G401 (cell line): ENCODE results near the gene IL12B. TPM values are rescaled to one million over a fixed set of nuclear protein-coding genes. Genes with fewer than 3 reads are reported as not detected.
"Not testable (repeated sequence)": the region's sequence is repeated elsewhere in the genome, so short reads cannot be mapped to it uniquely, and the experiment has no call there.

ENCODE experiments used
- DNase-seq: peaks from one replicate; pipeline ENCODE4 v3.0.0-alpha.2; 2015; ENCODE audit warnings: low spot score
- in situ Hi-C: cut with HindIII; loops from 2 replicates; pipeline ENCODE4 v1.10.0; 2016; ENCODE audit warnings: low sequenced_read_pairs, mixed read lengths
- total RNA-seq: library from RNA; depleted of rRNA; stranded (reverse); fragments of >200 nt; shearing (Covaris generic); gene quantifications from 2 replicates; pipeline ENCODE4 v1.2.3, GENCODE V29; 2014; rRNA removed

IL12B gene
- total RNA-seq, 1 experiment from 2014 or later = not detected

DNA sequence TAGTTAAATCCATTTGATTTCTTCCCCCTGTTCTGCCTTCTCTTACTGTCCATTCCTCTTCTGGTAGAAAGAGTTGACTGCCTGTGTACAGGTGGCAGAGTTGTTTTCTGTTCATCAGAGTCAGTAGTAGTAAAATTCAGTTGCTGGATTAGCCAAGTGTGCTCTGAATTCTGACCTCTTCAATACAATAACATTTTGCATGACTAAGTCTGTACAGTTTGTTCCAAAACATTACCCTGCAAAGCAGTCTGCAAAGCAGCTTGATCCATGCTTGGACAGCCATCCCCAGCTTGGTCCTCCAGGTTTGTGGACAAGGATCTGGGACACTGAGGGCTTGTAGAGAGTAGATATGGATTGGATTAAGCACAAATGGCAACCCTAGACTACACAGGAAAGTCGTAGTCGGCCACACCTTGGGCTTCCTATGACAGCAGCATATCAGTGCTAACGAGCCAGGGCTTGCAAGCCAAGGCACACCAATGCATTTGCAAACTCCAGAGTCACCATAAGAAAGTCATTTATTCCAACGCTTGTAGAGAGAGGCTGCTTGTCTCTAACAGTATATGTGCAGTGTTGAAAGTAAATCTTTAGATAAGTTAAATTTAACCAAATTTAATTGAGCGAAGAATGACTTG lies 25.2 kb downstream of the IL12B start:
- DNase-seq = no peak
- in situ Hi-C loops = no loop called here

DNA sequence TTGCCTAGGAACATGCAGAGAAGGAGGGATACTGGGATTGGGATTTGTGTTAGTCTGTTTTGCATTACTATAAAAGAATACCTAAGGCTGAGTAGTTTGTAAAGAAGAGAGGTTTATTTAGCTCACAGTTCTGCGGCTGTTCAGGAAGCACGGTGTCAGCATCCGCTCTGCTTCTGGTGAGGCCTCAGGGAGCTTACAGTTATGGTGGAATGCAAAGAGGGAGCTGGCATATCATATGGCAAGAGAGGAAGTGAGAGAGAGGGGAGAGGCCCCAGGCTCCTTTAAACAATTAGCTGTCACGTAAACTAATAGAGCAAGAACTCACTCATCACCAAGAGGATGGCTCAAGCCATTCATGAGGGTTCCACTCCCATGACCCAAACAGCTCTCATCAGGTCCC lies 27.0 kb downstream of the IL12B start:
- DNase-seq = no peak
- in situ Hi-C loops = no loop called here

DNA sequence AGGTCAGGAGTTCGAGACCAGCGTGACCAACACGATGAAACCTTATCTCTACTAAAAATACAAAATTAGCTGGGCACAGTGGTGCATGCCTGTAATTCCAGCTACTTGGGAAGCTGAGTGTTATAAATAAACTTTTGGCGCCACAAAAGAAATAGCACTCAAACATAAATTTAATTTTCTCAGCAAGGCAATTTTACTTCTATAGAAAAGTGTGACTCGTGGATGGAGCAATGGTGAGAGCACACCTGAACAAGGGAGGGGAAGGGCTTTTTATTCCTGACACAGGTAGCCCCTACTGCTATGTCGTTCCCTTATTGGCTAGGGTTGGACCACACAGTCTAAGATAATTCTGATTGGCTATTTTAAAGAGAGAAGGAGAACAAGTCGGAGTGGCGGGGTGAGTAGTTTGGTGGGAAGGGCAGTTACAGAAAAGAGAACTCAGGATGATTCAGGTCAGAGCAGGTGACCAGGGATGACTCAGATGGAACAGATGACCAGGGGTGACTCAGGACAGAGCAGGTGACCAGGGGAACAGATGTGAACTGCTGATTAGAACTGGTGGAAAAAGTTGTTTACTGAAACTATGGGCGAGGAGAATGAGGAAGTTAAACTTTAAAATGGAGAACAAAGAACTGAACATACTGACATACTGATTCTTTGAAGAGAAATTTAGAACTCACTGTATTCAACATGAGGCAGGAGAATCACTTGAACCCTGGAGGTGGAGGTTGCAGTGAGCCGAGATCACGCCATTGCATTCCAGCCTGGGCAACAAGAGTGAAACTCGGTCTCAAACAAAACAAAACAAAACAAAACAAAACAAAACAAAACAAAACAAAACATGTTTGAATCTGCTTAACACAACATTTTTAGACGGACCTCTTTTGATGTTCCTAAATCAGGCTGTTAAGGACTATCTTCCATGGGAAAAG lies 28.1 kb downstream of the IL12B start:
- in situ Hi-C loops, DNase-seq: not testable (repeated sequence)

DNA sequence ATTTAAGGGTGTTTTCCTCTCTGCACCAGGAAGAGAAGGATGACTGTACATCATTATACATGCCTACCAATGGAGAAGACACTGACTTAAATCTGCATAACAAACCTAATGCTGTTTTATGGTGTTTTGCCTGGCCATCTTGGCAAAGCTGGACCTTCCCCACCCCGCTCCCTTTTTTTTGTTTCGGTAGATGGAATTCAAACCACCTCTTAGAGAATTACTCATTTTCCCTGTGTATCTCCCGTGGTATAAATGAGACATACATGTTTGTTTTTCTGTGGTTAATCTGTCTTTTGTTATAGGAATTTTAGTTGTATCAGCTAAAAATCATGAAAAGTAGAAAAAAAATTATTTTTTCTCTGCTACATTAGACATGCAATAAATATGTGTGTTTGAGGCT lies 28.8 kb downstream of the IL12B start:
- DNase-seq = no peak
- in situ Hi-C loops = no loop called here

DNA sequence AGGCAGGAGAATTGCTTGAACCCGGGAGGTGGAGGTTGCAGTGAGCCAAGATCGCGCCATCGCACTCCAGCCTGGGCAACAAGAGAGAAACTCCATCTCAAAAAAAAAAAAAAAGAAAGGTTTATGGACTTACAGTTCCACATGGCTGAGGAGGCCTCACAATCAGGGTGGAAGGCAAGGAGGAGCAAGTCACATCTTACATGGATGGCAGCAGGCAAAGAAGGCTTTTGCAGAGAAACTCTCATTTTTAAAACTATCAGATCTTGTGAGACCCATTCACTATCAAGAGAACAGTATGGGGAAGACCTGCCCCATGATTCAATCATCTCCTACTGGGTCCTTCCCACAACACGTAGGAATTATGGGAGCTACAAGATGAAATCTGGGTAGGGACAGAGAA lies 33.0 kb downstream of the IL12B start:
- in situ Hi-C loops, DNase-seq: not testable (repeated sequence)

DNA sequence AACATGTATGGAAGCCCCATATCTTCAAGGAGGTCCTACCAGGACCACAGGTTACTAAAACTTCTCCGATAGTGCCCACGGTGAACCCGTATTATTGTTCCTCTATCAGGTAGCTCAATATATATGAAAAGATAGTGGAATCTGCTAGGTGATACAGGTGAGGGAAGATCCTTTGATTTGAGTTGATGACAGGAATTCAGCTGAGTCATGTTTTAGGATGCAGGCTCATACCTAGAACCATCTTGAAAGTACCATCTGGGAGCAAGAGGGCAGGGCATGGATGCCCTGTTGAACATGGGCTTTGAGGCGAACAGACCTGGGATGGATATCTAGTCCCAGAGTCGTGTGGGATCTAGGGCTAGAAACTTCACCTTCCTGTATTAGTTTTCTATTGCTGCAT lies 35.4 kb downstream of the IL12B start:
- no peak for DNase-seq
- in situ Hi-C loops = no loop called here

DNA sequence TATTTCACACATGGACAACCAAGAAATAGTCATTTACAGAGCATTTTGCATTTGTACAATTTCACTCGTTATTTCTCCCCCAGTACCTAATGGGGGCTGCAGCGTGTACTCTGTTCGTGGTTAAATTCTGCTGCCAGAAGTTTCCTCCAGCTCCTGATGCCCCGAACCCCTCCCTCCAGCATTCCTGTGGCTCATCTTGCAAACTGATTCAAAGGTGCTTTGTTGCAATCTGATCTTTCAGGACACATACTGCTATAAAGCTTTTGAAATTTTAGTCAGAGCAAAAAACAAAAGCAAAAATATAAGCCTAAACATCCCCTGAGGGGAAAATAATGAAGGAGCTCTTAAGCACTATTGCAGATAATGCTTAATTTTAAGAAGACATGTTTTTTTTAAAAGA lies 39.5 kb downstream of the IL12B start:
- in situ Hi-C loops = no loop called here

DNA sequence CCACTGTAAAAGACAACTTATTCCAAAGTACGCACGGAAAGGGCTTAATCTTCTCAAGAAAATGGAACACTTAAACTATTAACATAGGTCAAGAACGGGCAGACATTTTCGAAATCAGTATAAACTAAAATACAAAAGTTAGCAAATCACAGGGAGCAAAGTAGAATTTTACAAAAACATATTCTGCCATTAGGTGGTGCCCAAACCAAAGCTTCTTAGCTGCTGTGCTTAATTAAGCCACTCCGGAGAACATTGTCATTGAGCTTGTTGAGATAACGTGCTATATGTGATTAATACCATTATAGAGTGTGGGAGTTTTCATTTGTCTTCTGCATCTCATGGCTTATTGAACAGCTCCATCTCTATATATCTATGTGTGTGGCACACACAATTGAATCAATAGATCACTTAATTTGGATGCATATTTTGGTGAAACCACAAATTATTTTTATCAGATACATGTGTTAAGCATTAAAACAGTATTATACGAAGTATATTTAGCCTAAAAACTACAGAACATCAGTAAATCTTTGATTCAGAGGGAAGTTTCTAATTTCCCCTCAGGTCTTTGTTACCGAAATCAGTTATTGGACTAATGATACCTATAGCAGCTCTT lies 43.8 kb downstream of the IL12B start:
- DNase-seq = peak; percentile 68
- in situ Hi-C loops = no loop called here

More for the DNA sequence above, 39.5 kb downstream of the IL12B start:
- no peak for DNase-seq

DNA sequence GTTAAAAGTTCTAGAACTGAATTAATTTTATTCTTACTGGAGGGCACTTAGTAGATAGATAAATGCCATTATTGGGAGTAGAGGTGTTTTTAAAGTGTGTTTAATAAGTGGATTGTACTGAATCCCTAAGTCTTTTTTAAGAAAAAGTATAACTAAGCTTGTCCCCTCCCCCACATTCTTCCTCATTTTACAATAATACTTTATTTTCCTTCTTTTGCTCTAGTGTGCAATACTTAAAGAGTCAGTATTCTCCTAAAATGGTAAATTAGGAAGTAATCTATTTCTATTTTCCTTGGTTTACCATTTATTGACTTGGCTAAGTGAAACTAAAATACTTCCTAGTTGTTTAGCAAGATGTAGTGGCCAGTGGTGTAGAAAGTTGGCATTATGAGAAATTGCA lies 55.6 kb downstream of the IL12B start:
- in situ Hi-C loops = no loop called here
- DNase-seq = no peak

DNA sequence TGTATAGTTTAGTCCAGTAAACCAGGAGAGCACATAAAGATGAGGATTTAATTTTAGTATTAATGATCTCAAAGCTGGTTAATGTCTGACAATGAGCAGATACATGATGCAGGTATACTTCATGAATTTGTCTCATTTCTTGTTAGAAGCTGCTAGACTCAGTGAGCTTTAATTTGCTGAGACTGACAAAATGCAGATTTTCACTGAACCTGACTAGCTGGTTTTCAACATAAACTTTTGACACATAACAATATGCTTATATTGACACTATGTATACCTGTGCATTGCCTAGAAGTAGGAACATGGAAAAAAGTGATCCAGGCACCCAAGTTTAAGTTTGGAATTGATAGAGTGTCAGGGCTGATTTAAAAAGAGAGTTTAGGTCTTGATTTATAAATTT lies 56.4 kb downstream of the IL12B start:
- in situ Hi-C loops = no loop called here
- no peak for DNase-seq

DNA sequence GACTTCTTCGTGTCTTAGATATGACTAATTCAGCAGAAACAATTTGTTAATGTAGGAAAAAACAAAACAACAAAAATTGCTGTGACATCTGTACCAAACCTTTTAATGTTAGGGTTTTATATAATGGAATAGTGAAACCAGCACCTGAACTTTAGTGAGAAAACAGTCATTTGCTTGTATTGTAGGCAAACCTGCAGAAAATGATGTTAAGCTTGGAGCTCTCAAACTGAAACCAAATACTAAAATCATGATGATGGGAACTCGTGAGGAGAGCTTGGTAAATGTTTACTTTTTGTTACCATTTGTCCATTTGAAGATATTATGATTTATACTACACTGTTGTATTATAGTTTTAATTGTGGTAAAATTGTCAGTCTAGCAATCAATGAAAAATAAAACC lies 60.6 kb downstream of the IL12B start:
- in situ Hi-C loops = no loop called here
- DNase-seq = no peak

DNA sequence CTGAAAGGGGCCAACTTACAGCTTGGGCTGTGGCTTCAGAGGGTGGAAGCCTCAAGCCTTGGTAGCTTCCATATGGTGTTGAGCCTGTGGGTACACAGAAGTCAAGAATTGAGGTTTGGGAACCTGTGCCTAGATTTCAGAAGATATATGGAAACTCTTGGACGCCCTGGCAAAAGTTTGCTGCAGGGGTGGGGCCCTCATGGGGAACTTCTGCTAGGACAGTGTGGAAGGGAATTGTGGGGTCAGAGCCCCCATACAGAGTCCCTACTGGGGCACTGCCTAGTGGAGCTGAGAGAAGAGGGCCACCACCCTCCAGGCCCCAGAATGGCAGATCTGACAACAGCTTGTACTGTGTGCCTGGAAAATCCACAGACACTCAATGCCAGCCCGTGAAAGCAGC lies 63.5 kb downstream of the IL12B start:
- in situ Hi-C loops = not testable (repeated sequence)

More for the DNA sequence above, 63.5 kb downstream of the IL12B start:
- DNase-seq = not testable (repeated sequence)

Other genes with a start within 250 kb of the IL12B start
- not detected in 2 replicates for gene EBF1, start 230.6 kb downstream of the IL12B start, total RNA-seq
- gene RNF145, start 120.9 kb downstream of the IL12B start, total RNA-seq = 68.6 and 69.0 TPM in 2 replicates
- gene UBLCP1, start 67.2 kb downstream of the IL12B start, total RNA-seq = 40.7 and 69.8 TPM in 2 replicates